ENCODE measurements around the gene PTPRN2. TPM values are rescaled to one million over a fixed set of nuclear protein-coding genes. Genes with fewer than 3 reads are reported as not detected.

PTPRN2 gene
- total and polyA plus RNA-seq, 2 of the 13 experiments (the other 11 are each of a cell fraction or from before 2014, with no cell fraction given) = 2.5 to 24.2 TPM

DNA sequence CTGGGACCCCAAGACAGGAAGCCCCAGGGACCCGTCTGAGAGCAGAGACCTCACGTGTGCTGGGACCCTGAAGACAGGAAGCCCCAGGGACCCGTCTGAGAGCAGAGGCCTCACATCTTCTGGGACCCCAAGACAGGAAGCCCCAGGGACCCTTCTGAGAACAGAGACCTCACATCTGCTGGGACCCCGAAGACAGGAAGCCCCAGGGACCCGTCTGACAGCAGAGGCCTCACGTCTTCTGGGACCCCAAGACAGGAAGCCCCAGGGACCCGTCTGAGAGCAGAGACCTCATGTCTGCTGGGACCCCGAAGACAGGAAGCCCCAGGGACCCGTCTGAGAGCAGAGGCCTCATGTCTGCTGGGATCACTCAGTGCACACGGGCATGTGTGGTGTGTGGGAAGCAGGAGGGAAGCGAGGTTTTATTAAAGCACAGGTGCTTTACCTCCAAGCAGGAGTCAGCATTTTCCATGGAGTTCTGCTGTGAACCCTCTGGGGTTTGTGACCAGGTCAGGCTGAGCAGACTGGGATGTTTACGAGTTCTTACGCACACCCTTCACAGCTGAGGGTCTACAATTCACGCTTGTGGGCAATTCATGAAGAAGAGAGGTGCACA, 660.2 kb downstream of the PTPRN2 start:
- no peak for FAIRE-seq
- Histone ChIP-seq H3K4me1 (ENCODE audit: insufficient read depth, low read length) (no peaks in the 10 kb centered on the region), H3K4me2 (ENCODE audit: low read depth, low read length) (no peak overlapping the region), H2AFZ (ENCODE audit: low read length) (no peak overlapping the region), H4K20me1 (ENCODE audit: insufficient read depth, low read length) (0 out of 2 replicates have a peak, but pooled peaks cover 3% of the 10 kb centered on the region), H3K36me3 (replicated peaks in 1 of 2; ENCODE audit: control insufficient read depth in 1 of 2, insufficient read depth in 2 of 2, low read length in 2 of 2) (no peaks in the 10 kb centered on the region), H3K27me3 (ENCODE audit: control insufficient read depth in 1 of 2, insufficient read depth in 2 of 2, low read length in 2 of 2) (peaks cover 0 to 13% of the 10 kb centered on the region in 2 experiments; a peak in 3 of 5 replicates), H3K9ac (ENCODE audit: insufficient read depth, low read depth, low read length) (no peak overlapping the region), H3K79me2 (ENCODE audit: insufficient read depth, low read length) (no peaks in the 10 kb centered on the region), H3K27ac (ENCODE audit: extremely low read length, insufficient read depth, low read length) (no peak overlapping the region), H3K4me3 (replicated peaks in 1 of 3; ENCODE audit: insufficient read depth in 1 of 3, low read depth in 2 of 3, low read length in 3 of 3) (no peak overlapping the region), H3K9me3 (ENCODE audit: low read length) (peaks cover 3% of the 10 kb centered on the region)
- 61% methylated on average over 7 of the region's 14 CpGs for WGBS (ENCODE audit: low lambda C conversion rate)
- intact Hi-C loops (cut with micrococcal nuclease; ENCODE audit: unreplicated experiment) (no loop called here), in situ Hi-C loops (cut with HindIII; ENCODE audit: extremely low pct_ligation_motif_present, low pct_unique_long_range_greater_than_20kb) (no loop called here)
- no peak for DNase-seq (ENCODE audit: low spot score)
- CTCF ChIA-PET (ENCODE audit: low intra/inter-chr PET ratio, low total read pairs) = no interaction called here
- ATAC-seq = no peak
- BruUV-seq (replicated peaks) = no TSS peak
- POLR2A ChIA-PET = no interaction called here
- TF ChIP-seq ESRRA (CRISPR knock-in tag; IDR thresholded peaks at IDR 0.05; ENCODE audit: low read depth) (no peak), HOXA5 (CRISPR knock-in tag; IDR thresholded peaks at IDR 0.05) (no peak), KDM3A (CRISPR knock-in tag; IDR thresholded peaks at IDR 0.05; ENCODE audit: low read depth) (no peak), ZNF75D (CRISPR knock-in tag; IDR thresholded peaks at IDR 0.05; ENCODE audit: borderline replicate concordance) (no peak), ZNF747 (CRISPR knock-in tag; IDR thresholded peaks at IDR 0.05; ENCODE audit: borderline replicate concordance) (no peak), ZFX (CRISPR knock-in tag; IDR thresholded peaks at IDR 0.05; ENCODE audit: low read depth) (no peak), BRD4 (CRISPR knock-in tag; IDR thresholded peaks at IDR 0.05) (no peak), RFXANK (CRISPR knock-in tag; IDR thresholded peaks at IDR 0.05) (no peak), ZNF264 (CRISPR knock-in tag; IDR thresholded peaks at IDR 0.05) (no peak), SIX4 (CRISPR knock-in tag; IDR thresholded peaks at IDR 0.05) (no peak)
- TF ChIP-seq, protein P1, sequence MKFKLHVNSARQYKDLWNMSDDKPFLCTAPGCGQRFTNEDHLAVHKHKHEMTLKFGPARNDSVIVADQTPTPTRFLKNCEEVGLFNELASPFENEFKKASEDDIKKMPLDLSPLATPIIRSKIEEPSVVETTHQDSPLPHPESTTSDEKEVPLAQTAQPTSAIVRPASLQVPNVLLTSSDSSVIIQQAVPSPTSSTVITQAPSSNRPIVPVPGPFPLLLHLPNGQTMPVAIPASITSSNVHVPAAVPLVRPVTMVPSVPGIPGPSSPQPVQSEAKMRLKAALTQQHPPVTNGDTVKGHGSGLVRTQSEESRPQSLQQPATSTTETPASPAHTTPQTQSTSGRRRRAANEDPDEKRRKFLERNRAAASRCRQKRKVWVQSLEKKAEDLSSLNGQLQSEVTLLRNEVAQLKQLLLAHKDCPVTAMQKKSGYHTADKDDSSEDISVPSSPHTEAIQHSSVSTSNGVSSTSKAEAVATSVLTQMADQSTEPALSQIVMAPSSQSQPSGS (CRISPR knock-in tag; IDR thresholded peaks at IDR 0.05) = no peak
- TF ChIP-seq, protein P2, sequence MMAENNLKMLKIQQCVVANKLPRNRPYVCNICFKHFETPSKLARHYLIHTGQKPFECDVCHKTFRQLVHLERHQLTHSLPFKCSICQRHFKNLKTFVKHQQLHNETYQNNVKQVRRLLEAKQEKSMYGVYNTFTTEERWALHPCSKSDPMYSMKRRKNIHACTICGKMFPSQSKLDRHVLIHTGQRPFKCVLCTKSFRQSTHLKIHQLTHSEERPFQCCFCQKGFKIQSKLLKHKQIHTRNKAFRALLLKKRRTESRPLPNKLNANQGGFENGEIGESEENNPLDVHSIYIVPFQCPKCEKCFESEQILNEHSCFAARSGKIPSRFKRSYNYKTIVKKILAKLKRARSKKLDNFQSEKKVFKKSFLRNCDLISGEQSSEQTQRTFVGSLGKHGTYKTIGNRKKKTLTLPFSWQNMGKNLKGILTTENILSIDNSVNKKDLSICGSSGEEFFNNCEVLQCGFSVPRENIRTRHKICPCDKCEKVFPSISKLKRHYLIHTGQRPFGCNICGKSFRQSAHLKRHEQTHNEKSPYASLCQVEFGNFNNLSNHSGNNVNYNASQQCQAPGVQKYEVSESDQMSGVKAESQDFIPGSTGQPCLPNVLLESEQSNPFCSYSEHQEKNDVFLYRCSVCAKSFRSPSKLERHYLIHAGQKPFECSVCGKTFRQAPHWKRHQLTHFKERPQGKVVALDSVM (CRISPR knock-in tag; IDR thresholded peaks at IDR 0.05) = no peak
- TF ChIP-seq, protein P3, sequence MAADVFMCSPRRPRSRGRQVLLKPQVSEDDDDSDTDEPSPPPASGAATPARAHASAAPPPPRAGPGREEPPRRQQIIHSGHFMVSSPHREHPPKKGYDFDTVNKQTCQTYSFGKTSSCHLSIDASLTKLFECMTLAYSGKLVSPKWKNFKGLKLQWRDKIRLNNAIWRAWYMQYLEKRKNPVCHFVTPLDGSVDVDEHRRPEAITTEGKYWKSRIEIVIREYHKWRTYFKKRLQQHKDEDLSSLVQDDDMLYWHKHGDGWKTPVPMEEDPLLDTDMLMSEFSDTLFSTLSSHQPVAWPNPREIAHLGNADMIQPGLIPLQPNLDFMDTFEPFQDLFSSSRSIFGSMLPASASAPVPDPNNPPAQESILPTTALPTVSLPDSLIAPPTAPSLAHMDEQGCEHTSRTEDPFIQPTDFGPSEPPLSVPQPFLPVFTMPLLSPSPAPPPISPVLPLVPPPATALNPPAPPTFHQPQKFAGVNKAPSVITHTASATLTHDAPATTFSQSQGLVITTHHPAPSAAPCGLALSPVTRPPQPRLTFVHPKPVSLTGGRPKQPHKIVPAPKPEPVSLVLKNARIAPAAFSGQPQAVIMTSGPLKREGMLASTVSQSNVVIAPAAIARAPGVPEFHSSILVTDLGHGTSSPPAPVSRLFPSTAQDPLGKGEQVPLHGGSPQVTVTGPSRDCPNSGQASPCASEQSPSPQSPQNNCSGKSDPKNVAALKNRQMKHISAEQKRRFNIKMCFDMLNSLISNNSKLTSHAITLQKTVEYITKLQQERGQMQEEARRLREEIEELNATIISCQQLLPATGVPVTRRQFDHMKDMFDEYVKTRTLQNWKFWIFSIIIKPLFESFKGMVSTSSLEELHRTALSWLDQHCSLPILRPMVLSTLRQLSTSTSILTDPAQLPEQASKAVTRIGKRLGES (CRISPR knock-in tag; IDR thresholded peaks at IDR 0.05; ENCODE audit: borderline replicate concordance) = no peak
- TF ChIP-seq, protein P4, sequence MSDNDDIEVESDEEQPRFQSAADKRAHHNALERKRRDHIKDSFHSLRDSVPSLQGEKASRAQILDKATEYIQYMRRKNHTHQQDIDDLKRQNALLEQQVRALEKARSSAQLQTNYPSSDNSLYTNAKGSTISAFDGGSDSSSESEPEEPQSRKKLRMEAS (IDR thresholded peaks at IDR 0.05) = no peak
- TF ChIP-seq, protein P5, sequence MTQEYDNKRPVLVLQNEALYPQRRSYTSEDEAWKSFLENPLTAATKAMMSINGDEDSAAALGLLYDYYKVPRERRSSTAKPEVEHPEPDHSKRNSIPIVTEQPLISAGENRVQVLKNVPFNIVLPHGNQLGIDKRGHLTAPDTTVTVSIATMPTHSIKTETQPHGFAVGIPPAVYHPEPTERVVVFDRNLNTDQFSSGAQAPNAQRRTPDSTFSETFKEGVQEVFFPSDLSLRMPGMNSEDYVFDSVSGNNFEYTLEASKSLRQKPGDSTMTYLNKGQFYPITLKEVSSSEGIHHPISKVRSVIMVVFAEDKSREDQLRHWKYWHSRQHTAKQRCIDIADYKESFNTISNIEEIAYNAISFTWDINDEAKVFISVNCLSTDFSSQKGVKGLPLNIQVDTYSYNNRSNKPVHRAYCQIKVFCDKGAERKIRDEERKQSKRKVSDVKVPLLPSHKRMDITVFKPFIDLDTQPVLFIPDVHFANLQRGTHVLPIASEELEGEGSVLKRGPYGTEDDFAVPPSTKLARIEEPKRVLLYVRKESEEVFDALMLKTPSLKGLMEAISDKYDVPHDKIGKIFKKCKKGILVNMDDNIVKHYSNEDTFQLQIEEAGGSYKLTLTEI (CRISPR knock-in tag; conservative IDR thresholded peaks at IDR 0.05) = no peak
- TF ChIP-seq, protein P6, sequence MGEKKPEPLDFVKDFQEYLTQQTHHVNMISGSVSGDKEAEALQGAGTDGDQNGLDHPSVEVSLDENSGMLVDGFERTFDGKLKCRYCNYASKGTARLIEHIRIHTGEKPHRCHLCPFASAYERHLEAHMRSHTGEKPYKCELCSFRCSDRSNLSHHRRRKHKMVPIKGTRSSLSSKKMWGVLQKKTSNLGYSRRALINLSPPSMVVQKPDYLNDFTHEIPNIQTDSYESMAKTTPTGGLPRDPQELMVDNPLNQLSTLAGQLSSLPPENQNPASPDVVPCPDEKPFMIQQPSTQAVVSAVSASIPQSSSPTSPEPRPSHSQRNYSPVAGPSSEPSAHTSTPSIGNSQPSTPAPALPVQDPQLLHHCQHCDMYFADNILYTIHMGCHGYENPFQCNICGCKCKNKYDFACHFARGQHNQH (CRISPR knock-in tag; IDR thresholded peaks at IDR 0.05) = no peak
